KOPT-K1 (cell line): ENCODE data around the gene FIGLA.

Source experiments
- H3K27ac ChIP-seq: fragments of 200-600 bp; sonication (generic); 2 replicates; pipeline ENCODE4 v1.5.1; 2016; ENCODE audit warnings: antibody characterized with exemption, mild to moderate bottlenecking, low read depth, low read length; ENCODE audit not compliant: poor library complexity, severe bottlenecking
- H3K36me3 ChIP-seq: fragments of 200-600 bp; sonication (generic); 2 replicates; pipeline ENCODE4 v1.5.1; 2017; ENCODE audit warnings: antibody characterized with exemption, mild to moderate bottlenecking, low read length, moderate library complexity; ENCODE audit not compliant: insufficient read depth
- H3K9me3 ChIP-seq: fragments of 200-600 bp; sonication (generic); 2 replicates; pipeline ENCODE4 v1.5.1; 2017; ENCODE audit warnings: antibody characterized with exemption, low read length, mild to moderate bottlenecking; ENCODE audit not compliant: insufficient read depth, poor library complexity, severe bottlenecking

The FIGLA gene, protein sequence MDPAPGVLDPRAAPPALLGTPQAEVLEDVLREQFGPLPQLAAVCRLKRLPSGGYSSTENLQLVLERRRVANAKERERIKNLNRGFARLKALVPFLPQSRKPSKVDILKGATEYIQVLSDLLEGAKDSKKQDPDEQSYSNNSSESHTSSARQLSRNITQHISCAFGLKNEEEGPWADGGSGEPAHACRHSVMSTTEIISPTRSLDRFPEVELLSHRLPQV

DNA sequence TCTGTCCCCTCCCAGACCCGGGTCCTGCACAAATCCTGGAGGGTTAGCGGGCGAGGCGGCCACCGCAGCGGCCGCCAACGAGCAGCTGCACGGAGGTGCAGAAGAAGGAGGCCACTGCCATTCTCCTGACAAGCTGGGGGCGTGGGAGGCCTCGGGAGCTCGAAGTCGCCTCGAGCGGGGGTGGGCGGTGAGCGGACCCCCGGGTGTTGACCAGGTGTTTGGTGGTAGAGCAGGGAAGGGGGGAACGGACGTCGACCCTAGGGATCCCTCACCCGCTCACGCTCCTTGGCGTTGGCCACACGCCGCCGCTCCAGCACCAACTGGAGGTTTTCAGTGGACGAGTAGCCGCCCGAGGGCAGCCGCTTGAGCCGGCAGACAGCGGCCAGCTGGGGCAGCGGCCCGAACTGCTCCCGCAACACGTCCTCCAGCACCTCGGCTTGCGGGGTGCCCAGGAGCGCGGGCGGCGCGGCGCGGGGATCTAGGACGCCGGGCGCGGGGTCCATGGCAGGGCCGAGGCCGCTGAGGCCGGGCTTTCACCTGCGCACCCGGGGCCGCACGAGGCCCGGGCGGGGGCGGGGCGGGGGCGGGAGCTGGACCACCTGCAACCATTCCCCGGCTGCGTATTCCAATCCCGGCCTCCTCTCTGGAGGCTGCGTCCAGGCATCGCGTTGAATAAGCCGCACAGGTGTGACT lies at the start of gene FIGLA:
Gene FIGLA, minus strand, starts transcription at position 508 of the 693 bp plus-strand sequence. Its CDS starts 5 bp downstream, at position 503.
- no peaks in the 10 kb centered on the region for H3K36me3 ChIP-seq
- no peaks in the 10 kb centered on the region for H3K9me3 ChIP-seq
- H3K27ac ChIP-seq: no peak within 1 kb of the TSS

DNA sequence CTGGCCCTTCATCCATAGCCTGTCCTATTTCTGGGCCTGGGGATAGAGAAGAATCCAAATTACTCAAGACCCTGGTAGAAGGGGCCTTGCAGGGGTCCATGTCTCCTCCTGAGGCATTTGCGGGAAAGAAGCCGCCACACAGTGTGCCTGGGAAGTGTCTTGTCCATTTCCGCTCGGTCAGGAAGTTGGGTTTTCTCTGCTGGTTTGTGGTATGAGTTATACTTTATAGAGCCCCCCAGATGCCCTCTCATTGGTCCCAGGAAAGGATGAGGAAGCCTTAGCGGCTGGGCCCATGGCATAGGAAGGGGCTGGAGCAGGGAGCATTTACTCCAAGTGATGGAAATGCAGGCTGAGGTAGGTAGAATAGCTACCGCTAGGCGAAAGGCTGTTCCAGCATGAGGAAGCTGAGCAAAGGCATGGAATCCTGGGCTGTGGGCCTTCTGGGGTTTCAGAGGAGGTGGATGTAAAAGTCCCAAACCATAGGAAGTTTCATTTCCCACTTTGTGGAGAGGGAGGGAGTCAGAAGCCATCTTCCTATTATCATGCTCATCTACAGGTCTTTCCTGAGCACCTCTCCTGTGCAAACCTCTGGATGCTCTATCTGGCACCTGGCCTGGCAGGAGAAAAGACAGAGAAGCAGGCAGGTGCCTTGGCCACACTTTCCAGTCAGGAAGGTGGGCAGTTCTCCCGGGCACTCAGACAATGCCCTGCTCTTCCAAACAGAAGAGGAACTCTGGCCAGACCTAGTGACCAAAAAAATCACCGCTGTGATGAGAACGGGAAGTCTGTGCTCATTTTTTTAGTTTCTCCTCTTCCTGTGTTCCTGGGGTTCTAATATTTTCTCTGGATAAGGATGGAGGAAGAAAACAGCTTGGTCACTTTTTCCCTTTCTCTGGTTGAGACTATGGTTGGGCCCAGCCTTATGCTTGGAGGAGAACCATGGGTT lies 47.8 kb upstream of the FIGLA start:
- H3K27ac ChIP-seq: no peak overlapping the region
- H3K9me3 ChIP-seq: no peaks in the 10 kb centered on the region
- H3K36me3 ChIP-seq: no peaks in the 10 kb centered on the region

DNA sequence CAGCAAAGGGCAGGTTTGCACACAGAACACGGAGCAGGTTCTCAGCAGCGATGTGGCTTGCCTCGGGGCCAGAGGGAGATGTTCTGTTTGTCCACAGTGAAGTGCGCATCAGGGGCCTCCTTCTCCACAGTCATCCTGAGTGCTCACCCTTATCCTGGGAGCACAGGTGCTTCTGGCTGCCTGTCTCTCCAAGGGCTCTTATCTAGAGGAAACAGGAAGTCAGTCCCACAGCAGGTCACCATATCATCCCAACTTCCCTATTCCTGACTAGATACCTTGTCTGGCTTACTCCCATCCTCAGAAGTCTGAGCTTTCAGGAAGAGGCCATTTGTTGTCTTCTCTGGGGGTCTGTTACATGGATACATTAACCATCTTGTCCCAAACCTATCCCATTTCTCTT lies 45.2 kb upstream of the FIGLA start, which contains the start of gene CD207:
Gene CD207, minus strand, starts transcription at position 174 of the 400 bp plus-strand sequence. Its CDS starts 40 bp downstream, at position 134.
- H3K36me3 ChIP-seq: no peaks in the 10 kb centered on the region
- no peak within 1 kb of the TSS for H3K27ac ChIP-seq
- H3K9me3 ChIP-seq: no peaks in the 10 kb centered on the region

DNA sequence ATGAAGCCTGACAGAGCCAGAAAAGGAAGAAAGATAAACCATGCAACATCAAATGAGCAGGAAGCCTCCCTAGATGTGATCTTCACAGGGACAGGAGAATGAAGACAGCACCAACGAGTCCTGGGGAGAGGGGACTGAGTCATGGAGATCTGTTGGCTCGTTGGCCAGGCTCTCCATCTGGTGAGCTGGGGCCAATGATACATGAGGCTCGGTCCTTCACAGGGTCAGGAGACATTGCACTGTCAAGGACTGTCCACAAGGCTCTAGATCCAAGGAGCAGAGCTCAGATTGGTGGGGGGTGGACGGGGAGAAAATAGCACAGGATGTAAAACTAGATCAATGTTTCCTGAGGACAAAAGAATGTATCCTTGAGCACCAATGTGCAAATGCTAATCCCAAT lies 44.4 kb upstream of the FIGLA start:
- Histone ChIP-seq H3K36me3 (no peaks in the 10 kb centered on the region), H3K27ac (no peak overlapping the region), H3K9me3 (no peaks in the 10 kb centered on the region)

DNA sequence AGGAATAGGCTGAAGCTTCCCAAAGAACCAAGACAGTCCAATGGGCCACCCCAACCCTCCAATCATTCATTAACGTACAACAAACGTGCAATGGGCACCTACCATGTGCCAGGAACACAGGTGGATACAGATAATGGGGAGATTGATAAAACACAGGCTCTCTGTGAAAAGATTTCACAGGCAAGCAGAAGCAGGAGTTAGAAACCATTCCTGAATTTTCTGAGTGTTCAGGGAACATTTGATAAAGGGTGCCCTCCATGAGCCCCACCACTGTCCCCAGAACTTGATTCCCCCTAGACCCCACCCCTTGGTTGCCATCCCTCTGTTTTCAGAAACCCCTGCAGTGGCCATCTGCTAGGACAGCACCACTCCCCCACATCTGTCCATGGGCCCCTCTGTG lies 43.7 kb upstream of the FIGLA start:
- Histone ChIP-seq H3K36me3 (no peaks in the 10 kb centered on the region), H3K9me3 (no peaks in the 10 kb centered on the region), H3K27ac (no peak overlapping the region)

DNA sequence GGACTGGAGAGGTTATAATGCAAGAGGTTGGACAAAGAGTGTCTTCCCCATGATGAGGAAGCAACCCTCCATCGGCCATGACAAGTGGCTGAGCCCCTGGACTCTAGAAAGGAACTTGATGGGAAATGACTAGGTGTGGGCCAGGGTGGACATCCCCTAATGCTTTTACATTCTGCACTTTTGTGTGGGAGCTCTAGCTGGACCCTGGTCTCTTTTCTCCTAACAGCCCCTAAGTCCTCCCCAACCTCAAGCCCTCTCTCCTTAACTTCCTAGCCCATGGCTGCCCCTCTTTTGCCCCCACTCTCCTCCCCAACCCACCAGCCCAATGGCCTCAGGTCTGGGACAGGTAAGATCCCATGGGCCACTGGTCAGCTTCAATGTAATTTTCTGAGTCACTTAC lies 42.8 kb upstream of the FIGLA start:
- no peak overlapping the region for H3K27ac ChIP-seq
- H3K9me3 ChIP-seq: no peaks in the 10 kb centered on the region
- H3K36me3 ChIP-seq: no peaks in the 10 kb centered on the region

DNA sequence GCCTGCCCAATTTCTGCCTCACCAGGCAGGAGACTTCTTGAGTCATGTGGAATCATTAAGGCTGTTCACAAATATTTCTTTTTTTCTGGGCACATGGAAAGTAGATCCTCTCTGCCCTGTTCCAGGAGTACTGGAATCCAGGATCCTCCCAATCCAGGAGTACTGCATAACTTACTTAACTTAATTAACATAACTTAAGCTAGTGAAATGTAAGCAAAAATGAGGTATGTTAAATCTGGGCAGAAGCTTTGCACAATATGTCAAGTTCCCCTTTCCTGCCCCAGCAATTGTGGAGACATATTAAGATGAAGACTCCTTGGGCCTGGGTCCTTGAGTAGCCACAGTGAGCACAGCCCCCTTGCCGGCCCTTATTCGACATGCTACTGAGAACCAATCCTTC lies 41.9 kb upstream of the FIGLA start:
- Histone ChIP-seq H3K36me3 (no peaks in the 10 kb centered on the region), H3K9me3 (no peaks in the 10 kb centered on the region), H3K27ac (no peak overlapping the region)

DNA sequence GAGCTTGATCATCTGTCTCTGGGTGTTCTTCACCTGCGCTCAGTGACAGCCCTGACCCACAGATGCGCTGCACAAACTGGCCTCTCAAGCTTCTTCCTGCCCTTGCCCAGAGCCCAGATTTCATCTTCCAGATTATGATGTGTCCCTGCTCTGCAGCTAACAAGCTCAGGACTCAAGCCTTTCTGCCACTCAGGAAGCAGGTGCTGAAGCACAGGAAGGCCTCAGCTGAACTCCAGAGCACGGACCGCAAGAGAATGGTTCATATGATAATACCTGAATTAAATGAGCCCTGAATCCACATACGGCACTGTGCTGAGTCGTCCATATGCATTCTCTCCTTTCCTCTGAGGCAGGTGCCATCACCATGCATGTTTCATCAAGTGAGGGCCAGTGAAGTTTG lies 41.4 kb upstream of the FIGLA start:
- Histone ChIP-seq H3K9me3 (no peaks in the 10 kb centered on the region), H3K27ac (no peak overlapping the region), H3K36me3 (no peaks in the 10 kb centered on the region)

DNA sequence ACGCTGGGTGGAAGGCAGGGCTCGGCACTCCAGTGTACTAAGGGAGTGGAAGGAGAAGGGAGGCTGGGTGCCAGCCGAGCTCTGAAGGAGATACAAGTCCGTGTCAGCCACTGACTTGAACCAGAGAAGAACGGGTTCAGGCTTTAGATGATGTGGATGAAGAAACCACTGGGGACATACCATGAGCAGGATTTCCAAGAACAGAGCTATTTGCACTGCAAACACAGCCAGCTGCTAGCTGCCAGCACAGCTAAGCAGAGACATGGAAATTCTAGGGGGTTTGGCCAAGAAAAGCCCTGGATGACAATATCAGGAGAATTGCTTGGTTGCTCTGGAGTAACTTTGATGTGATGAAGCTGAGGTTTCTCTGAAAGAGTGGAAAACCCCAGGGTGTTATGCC lies 39.9 kb upstream of the FIGLA start:
- Histone ChIP-seq H3K27ac (no peak overlapping the region), H3K36me3 (no peaks in the 10 kb centered on the region), H3K9me3 (no peaks in the 10 kb centered on the region)

DNA sequence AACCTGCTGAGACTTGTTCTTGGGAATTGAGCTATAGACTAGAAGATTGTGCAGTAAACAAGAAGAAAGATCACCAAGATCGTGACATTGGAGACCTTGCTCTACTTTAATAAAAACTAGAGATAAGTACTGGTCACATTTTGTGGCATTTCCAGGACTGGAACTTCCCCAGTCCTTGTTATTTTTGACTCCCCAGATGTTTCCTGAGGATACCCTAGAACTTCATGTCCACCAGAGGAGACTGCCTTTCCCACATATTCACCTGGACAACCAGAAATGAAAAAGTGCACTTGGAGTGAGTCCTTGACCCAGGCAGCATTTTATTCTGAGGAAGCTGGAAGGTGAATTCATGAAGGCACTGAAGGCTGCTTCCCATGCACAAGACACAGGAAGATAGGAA lies 39.5 kb upstream of the FIGLA start:
- Histone ChIP-seq H3K27ac (no peak overlapping the region), H3K36me3 (no peaks in the 10 kb centered on the region), H3K9me3 (no peaks in the 10 kb centered on the region)

DNA sequence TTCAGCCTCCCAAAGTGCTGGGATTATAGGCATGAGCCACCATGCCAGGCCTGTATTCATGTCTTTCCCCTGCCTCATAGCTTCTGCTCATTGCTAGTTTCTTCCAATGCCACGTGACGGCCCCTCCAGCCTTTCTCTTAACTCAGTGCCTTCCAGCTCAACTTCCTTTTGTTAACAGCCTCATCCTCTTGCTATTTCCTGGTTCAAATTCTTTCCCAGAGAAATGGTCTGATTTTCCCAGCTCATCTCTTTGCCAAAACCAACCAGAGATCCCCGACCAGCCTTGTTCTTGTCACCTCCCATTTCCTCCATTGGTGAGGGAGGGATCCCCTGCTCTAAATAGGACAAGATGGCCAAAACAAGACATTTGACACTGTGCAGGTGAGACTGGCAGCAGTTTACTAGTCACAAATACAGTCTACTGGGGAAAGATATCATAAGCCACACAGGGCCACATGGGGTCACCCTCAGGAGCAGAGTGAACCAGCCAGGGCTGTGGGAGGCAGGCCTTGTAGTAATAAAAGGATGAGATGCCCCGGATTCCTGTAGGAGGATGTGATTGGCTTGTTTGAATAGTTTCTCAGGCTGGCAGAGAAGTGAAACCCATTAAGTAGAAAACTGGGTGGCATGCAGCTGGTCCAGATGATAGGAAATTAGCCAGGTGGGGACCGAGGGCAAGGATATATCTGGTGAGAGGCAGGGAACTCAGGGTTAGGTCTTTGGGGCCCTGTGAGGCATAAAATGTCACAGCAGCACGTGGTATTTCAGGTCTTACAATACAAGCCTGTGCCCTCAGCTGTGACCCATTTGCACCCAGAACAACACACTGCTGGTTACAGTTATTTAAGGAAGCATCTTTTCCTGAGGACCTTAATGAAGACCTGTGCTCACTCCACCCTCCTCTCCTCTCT lies 38.7 kb upstream of the FIGLA start:
- Histone ChIP-seq H3K9me3 (no peaks in the 10 kb centered on the region), H3K36me3 (no peaks in the 10 kb centered on the region), H3K27ac (no peak overlapping the region)

DNA sequence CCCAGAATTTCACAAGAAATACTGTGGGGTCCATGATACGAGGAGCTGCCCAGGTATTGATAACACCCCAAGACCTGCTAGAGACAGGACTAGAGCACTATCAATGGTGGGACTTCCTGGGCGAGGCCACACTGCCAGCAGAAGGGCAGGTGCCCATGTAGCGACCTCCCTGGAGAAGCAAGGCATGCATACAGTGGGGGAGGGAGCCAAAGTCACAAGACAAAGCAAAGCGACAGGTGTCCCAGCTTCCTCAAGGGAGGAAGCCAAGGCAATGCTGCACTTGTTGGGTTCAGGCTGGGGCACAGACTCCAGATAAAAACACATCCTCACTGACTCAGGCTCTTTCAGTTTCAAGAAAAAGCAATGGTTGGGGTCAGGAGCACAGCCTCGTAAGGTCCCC lies 37.7 kb upstream of the FIGLA start:
- H3K27ac ChIP-seq: no peak overlapping the region
- H3K9me3 ChIP-seq: no peaks in the 10 kb centered on the region
- H3K36me3 ChIP-seq: no peaks in the 10 kb centered on the region

DNA sequence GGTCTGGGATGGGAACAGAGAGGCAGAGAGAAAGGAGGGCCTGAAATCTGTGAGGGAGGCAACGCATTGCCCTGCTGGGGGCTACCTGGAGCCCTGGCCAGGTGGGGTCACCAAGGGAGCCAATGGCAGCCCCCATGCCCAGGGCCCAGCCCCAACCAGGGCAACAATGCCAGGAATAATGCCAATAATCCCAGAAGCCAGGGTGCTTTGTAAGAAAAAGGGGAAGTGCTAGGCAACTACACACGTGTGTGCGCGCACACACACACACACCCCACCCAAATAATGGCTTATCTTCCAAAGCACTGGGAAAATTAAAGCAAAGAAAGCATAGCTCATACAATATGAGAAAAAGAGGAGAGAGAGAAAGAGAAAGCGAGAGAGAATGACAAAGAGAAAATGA lies 36.9 kb upstream of the FIGLA start:
- Histone ChIP-seq H3K27ac (no peak overlapping the region), H3K36me3 (no peaks in the 10 kb centered on the region), H3K9me3 (no peaks in the 10 kb centered on the region)

DNA sequence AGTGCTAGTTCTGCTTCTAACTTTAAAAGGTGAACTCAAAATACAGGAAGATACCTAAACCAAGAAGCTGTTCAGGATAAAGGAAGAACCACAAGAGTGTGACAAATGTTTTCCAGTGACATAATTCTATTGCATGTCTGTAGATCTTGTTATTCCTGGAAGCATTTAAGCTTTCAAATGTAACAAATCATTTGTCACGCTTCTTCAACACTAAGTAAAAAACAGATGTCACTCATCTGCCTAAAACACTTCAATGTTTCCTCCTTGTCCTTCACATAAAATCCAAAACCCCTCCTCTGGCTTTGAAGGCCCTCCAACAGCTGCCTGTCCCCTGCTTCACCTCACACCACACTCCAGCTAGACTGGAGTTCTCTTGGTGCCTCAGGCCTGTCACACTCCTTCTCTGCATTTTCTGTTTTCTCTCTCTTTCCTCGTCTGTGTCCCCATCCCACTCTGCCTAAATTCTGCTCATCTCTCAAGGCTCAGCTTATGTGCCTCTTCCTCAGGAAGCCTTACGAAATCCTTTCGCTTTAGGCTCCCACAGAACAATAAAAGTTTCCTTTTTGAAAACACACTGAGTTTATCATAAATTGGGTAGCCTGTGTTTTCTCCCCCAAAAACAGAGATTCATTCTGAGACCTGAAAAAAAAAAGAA lies 36.4 kb upstream of the FIGLA start:
- H3K27ac ChIP-seq: no peak overlapping the region
- no peaks in the 10 kb centered on the region for H3K9me3 ChIP-seq

More for the DNA sequence above, 36.4 kb upstream of the FIGLA start:
- H3K36me3 ChIP-seq: no peaks in the 10 kb centered on the region
